ENCODE data around the gene PAK2. TPM values are rescaled to one million over a fixed set of nuclear protein-coding genes. Genes with fewer than 3 reads are reported as not detected.
A peak's percentile ranks its signal among the peaks of the same experiment; 100 is the strongest.
"Not testable (repeated sequence)": the region's sequence is repeated elsewhere in the genome, so short reads cannot be mapped to it uniquely, and the experiment has no call there.

Gene PAK2
- total RNA-seq, 2 experiments from 2014 or later = 66.6 to 68.4 TPM

GRCh38 chr3:196707566-196707965 is 32.1 kb upstream of the PAK2 start:
- no peak overlapping the region for H3K27ac Mint-ChIP-seq

DNA sequence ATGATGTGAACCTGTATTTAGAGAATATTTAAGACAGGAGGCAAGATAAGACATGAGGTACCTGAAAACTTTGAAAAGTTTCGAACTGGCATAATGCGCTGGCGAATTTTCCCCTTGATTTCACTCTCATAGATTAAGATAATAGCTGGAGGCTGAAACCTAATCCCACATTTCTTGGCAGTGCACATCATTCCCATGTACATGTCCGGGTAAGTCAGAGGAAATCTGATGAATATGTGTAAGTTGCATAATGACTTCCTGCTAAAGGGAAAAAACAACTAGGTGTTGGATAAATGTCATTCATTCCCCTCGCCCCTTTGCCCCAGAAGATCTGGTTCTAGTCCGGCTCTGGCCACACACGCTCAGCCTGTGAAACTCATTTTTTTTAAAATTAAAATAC is 31.2 kb upstream of the PAK2 start:
- DNase-seq = no peak
- no peak overlapping the region for H3K4me3 Mint-ChIP-seq
- H3K4me1 Mint-ChIP-seq (ENCODE audit: low read depth) = peaks cover 22% of the 10 kb centered on the region
- no peak overlapping the region for H3K27ac Mint-ChIP-seq
- no peaks in the 10 kb centered on the region for H3K9me3 Mint-ChIP-seq
- intact Hi-C loops (cut with micrococcal nuclease) = no loop called here
- CTCF ChIA-PET = interaction anchor here (1.1 to 1.5 kb wide), 2 partner anchors 24 to 99 kb away, joined by 3 to 5 read pairs; no protein-coding TSS in a partner anchor
- no peaks in the 10 kb centered on the region for H3K36me3 Mint-ChIP-seq (ENCODE audit: low read depth)
- no peaks in the 10 kb centered on the region for H3K27me3 Mint-ChIP-seq (ENCODE audit: low read depth)

More at GRCh38 chr3:196707566-196707965, 32.1 kb upstream of the PAK2 start:
- CTCF ChIA-PET = interaction anchor here (1.1 to 1.5 kb wide), 2 partner anchors 23 to 98 kb away, joined by 3 to 5 read pairs; no protein-coding TSS in a partner anchor
- Mint-ChIP-seq H3K27me3 (ENCODE audit: low read depth) (no peaks in the 10 kb centered on the region), H3K36me3 (ENCODE audit: low read depth) (no peaks in the 10 kb centered on the region), H3K9me3 (no peaks in the 10 kb centered on the region), H3K4me1 (ENCODE audit: low read depth) (peaks cover 16% of the 10 kb centered on the region), H3K4me3 (no peak overlapping the region)
- intact Hi-C loops (cut with micrococcal nuclease) = no loop called here
- no peak for DNase-seq

DNA sequence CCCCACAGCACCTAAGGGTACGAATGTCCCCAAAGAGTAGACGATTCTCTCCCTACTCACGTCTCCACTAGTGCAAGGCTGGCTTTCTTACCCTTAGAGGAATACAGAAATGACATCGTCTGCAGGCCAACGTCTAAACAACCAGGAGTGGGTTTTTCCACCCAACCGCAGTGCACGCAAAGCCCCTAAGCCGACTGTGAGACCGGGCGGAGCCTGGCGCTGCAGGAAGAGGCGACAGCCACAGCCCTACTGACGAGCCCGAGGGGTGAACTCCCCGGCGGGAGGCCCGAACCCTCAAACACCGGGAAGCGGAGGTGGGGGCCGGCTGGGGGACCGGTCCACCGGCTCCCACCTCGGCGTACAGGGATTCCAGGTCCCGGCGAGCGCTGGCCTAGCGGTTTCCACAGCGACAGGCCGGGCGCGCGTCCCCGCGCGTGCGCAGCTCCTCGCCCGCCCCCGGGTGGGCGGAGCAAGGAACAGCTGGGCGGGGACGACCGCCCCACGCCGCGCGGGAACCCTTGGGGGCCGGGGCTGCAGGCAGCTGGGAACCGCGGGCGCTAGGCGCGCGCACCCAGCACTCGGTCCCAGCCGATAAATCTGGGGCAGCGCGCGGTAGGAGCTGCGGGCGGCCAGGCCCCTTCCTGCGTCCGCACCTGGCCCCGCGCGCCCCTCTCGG is 27.7 kb upstream of the PAK2 start, which contains the start of the genes CEP19 and PIGX:
TSS of gene CEP19 (minus strand) at position 413 of the 676 bp plus-strand sequence. CDS start 3,593 bp downstream, outside the sequence.
TSS of gene PIGX (plus strand) at position 540 of the 676 bp plus-strand sequence.
- peak; percentile 94 for DNase-seq
- CTCF ChIA-PET = interaction anchor here (0.5 to 1.0 kb wide), 3 partner anchors 12 to 47 kb away, joined by 3 to 5 read pairs (median 3); no protein-coding TSS in a partner anchor
- Mint-ChIP-seq H3K9me3 (no peaks in the 10 kb centered on the region), H3K36me3 (ENCODE audit: low read depth) (no peaks in the 10 kb centered on the region), H3K27me3 (ENCODE audit: low read depth) (no peaks in the 10 kb centered on the region), H3K27ac (peak within 1 kb of the TSS; percentile 92), H3K4me1 (ENCODE audit: low read depth) (peaks cover 34% of the 10 kb centered on the region), H3K4me3 (peak within 1 kb of the TSS; percentile 83)
- intact Hi-C loops (cut with micrococcal nuclease) = loop anchor here (1.0 to 2.0 kb wide), 7 partner anchors 27 to 394 kb away; partner anchors contain the start of genes DYNLT2B, FBXO45, NCBP2 and NRROS

- Mint-ChIP-seq H3K36me3 (ENCODE audit: low read depth) (peaks cover 2% of the 10 kb centered on the region), H3K27me3 (ENCODE audit: low read depth) (no peaks in the 10 kb centered on the region), H3K27ac (peak overlapping the region; percentile 77), H3K4me3 (peak overlapping the region; percentile 81), H3K4me1 (ENCODE audit: low read depth) (peaks cover 34% of the 10 kb centered on the region), H3K9me3 (no peaks in the 10 kb centered on the region)
- CTCF ChIA-PET = interaction anchor here (1.0 to 1.3 kb wide), 2 partner anchors 28 to 229 kb away, joined by 3 to 5 read pairs; no protein-coding TSS in a partner anchor
- peak; percentile 55 for DNase-seq
- intact Hi-C loops (cut with micrococcal nuclease) = loop anchor here (1.0 to 2.0 kb wide), 5 partner anchors 27 to 394 kb away; partner anchors contain the start of genes DYNLT2B, NCBP2, PAK2 and PIGZ
Observed at GRCh38 chr3:196712514-196713413, 26.9 kb upstream of the PAK2 start.

DNA sequence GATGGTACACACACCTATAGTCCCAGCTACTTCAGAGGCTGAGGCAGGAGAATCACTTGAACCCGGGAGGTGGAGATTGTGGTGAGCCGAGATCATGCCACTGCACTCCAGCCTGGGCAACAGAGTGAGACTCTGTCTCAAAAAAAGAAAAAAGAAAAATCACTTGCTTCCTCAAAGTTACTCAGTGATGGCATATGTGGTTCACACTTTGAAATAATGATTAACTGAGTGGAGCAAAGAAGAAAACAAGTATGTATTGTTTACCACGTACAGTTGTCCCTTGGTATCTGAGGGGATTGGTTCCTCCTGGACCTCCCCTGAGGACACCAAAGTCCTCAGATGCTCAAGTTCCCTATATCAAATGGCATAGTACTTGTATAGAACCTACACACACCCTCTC is 22.5 kb upstream of the PAK2 start:
- DNase-seq; H3K27ac Mint-ChIP-seq; H3K4me3 Mint-ChIP-seq; intact Hi-C loops (cut with micrococcal nuclease); H3K9me3 Mint-ChIP-seq; H3K27me3 Mint-ChIP-seq (ENCODE audit: low read depth); CTCF ChIA-PET: not testable (repeated sequence)
- Mint-ChIP-seq H3K36me3 (ENCODE audit: low read depth) (peaks cover 21% of the 10 kb centered on the region), H3K4me1 (ENCODE audit: low read depth) (peaks cover 19% of the 10 kb centered on the region)

GRCh38 chr3:196721097-196721496 is 18.6 kb upstream of the PAK2 start:
- DNase-seq = no peak
- intact Hi-C loops (cut with micrococcal nuclease) = no loop called here
- Mint-ChIP-seq H3K4me1 (ENCODE audit: low read depth) (peaks cover 3% of the 10 kb centered on the region), H3K9me3 (peaks cover 3% of the 10 kb centered on the region), H3K36me3 (ENCODE audit: low read depth) (peaks cover 29% of the 10 kb centered on the region), H3K4me3 (no peak overlapping the region), H3K27ac (no peak overlapping the region), H3K27me3 (ENCODE audit: low read depth) (no peaks in the 10 kb centered on the region)
- CTCF ChIA-PET = interaction anchor here (0.6 to 1.2 kb wide), 2 partner anchors 94 to 116 kb away, joined by 3 to 4 read pairs; no protein-coding TSS in a partner anchor

GRCh38 chr3:196726788-196727675 is 12.6 kb upstream of the PAK2 start:
- H3K9me3 Mint-ChIP-seq = no peaks in the 10 kb centered on the region
- peaks cover 17% of the 10 kb centered on the region for H3K4me1 Mint-ChIP-seq (ENCODE audit: low read depth)
- DNase-seq = peak; percentile 53
- H3K27ac Mint-ChIP-seq = peak overlapping the region; percentile 4
- H3K36me3 Mint-ChIP-seq (ENCODE audit: low read depth) = peaks cover 17% of the 10 kb centered on the region
- CTCF ChIA-PET = no interaction called here
- intact Hi-C loops (cut with micrococcal nuclease) = loop anchor here (1.0 kb wide), 1 partner anchor 12 kb away; the partner anchor contains the start of gene PAK2
- no peak overlapping the region for H3K4me3 Mint-ChIP-seq
- no peaks in the 10 kb centered on the region for H3K27me3 Mint-ChIP-seq (ENCODE audit: low read depth)

DNA sequence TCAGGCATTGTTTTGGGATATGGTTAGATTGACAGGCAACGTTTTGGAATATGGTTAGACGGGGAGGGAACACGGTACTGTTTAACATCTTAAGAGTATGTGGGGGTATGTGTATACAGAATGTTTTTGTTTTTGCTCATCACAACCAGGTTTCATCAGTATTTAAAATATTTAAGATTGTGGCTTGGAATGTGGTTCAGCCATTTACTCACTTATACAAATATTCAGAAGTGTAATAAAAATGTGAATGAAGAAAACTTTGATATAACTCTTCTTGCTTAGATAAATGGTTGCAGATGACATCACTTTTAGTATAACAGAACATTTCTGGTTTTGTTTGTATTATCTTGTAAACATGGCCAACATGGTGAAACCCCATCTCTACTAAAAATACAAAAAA is 3.9 kb upstream of the PAK2 start:
- Mint-ChIP-seq H3K36me3 (ENCODE audit: low read depth) (peaks cover 11% of the 10 kb centered on the region), H3K9me3 (no peaks in the 10 kb centered on the region), H3K27me3 (ENCODE audit: low read depth) (no peaks in the 10 kb centered on the region), H3K27ac (no peak overlapping the region), H3K4me1 (ENCODE audit: low read depth) (peaks cover 4% of the 10 kb centered on the region), H3K4me3 (no peak overlapping the region)
- DNase-seq = no peak
- CTCF ChIA-PET = interaction anchor here (0.8 kb wide), 1 partner anchor 60 kb away, joined by 3 read pairs; no protein-coding TSS in a partner anchor
- intact Hi-C loops (cut with micrococcal nuclease) = loop anchor here (1.0 kb wide), 1 partner anchor 66 kb away; no protein-coding TSS in a partner anchor

- no peaks in the 10 kb centered on the region for H3K9me3 Mint-ChIP-seq
- no peak overlapping the region for H3K4me3 Mint-ChIP-seq
- DNase-seq = no peak
- H3K4me1 Mint-ChIP-seq (ENCODE audit: low read depth) = peaks cover 9% of the 10 kb centered on the region
- no peaks in the 10 kb centered on the region for H3K27me3 Mint-ChIP-seq (ENCODE audit: low read depth)
- no peak overlapping the region for H3K27ac Mint-ChIP-seq
- CTCF ChIA-PET = interaction anchor here (0.8 kb wide), 1 partner anchor 59 kb away, joined by 3 read pairs; no protein-coding TSS in a partner anchor
- peaks cover 15% of the 10 kb centered on the region for H3K36me3 Mint-ChIP-seq (ENCODE audit: low read depth)
- intact Hi-C loops (cut with micrococcal nuclease) = no loop called here
Observed at GRCh38 chr3:196736670-196737374, 2.8 kb upstream of the PAK2 start.

DNA sequence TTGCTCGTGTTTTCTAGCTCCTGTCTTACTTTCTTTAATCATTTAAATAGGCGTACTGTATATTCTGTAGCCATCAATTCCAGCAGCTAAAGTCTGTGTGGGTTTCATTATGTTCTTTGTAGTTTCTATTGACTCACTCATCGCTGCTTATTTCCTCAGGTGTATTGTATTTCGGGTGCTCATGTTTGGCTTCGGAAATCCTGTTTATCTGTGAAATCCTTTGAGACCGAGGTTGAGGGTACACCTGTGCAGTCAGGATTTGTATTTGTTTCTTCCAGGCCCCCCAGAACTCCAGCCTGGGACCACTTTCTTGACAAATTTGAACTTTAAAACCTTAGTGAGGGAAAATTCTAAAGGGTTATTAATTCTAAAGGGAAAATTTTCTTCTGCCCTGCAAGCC is 2.0 kb upstream of the PAK2 start:
- H3K27ac Mint-ChIP-seq = no peak overlapping the region
- CTCF ChIA-PET = interaction anchor here (0.6 kb wide), 1 partner anchor 134 kb away, joined by 4 read pairs; no protein-coding TSS in a partner anchor
- peaks cover 15% of the 10 kb centered on the region for H3K36me3 Mint-ChIP-seq (ENCODE audit: low read depth)
- H3K4me3 Mint-ChIP-seq = no peak overlapping the region
- peaks cover 10% of the 10 kb centered on the region for H3K4me1 Mint-ChIP-seq (ENCODE audit: low read depth)
- intact Hi-C loops (cut with micrococcal nuclease) = no loop called here
- no peaks in the 10 kb centered on the region for H3K9me3 Mint-ChIP-seq
- no peak for DNase-seq
- H3K27me3 Mint-ChIP-seq (ENCODE audit: low read depth) = no peaks in the 10 kb centered on the region

Data from activated naive CD4-positive, alpha-beta T cell treated with anti-CD3 and anti-CD28 coated beads for 36 hours (primary cell).